ENCODE results near the gene COX18.

Gene COX18

GRCh38 chr4:73045879-73046278 is 23.6 kb downstream of the COX18 start:
- Histone ChIP-seq H3K36me3 (replicated peaks) (no peaks in the 10 kb centered on the region), H3K27ac (no peak overlapping the region), H3K27me3 (replicated peaks) (no peaks in the 10 kb centered on the region), H3K4me3 (ENCODE audit: low read depth, low read length) (no peak overlapping the region)
- in situ Hi-C loops (cut with HindIII; ENCODE audit: low pct_ligation_motif_present, low sequenced_read_pairs), result no loop called here
- DNase-seq, result no peak
- TF ChIP-seq, protein P1, sequence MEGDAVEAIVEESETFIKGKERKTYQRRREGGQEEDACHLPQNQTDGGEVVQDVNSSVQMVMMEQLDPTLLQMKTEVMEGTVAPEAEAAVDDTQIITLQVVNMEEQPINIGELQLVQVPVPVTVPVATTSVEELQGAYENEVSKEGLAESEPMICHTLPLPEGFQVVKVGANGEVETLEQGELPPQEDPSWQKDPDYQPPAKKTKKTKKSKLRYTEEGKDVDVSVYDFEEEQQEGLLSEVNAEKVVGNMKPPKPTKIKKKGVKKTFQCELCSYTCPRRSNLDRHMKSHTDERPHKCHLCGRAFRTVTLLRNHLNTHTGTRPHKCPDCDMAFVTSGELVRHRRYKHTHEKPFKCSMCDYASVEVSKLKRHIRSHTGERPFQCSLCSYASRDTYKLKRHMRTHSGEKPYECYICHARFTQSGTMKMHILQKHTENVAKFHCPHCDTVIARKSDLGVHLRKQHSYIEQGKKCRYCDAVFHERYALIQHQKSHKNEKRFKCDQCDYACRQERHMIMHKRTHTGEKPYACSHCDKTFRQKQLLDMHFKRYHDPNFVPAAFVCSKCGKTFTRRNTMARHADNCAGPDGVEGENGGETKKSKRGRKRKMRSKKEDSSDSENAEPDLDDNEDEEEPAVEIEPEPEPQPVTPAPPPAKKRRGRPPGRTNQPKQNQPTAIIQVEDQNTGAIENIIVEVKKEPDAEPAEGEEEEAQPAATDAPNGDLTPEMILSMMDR (IDR thresholded peaks at IDR 0.05; ENCODE audit: low read depth, low read length, missing control alignments), result no peak

DNA sequence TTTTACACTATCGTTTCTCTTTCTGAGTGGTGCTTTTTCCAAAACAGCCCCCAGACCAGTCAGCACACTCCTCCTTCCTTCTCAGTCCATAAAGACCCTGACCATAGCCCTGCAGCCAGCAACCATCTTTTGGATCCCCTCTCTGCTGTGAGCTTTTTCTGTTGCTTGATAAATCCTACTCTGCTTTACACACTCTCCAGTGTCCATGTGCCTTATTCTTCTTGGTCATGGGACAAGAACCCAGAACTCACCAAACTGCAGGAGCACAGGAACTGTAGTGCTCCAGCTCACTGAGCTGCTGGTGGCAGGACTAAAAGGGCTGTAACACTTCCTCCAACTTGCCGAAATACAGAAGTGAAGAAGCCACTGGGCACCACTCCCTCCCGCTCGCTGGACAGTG is 32.5 kb downstream of the COX18 start:
- Histone ChIP-seq H3K4me3 (ENCODE audit: low read depth, low read length) (no peak overlapping the region), H3K27me3 (replicated peaks) (no peaks in the 10 kb centered on the region), H3K36me3 (replicated peaks) (no peaks in the 10 kb centered on the region), H3K27ac (no peak overlapping the region)
- no peak for DNase-seq
- TF ChIP-seq, protein P1 (IDR thresholded peaks at IDR 0.05; ENCODE audit: low read depth, low read length, missing control alignments), result no peak
- in situ Hi-C loops (cut with HindIII; ENCODE audit: low pct_ligation_motif_present, low sequenced_read_pairs), result no loop called here

DNA sequence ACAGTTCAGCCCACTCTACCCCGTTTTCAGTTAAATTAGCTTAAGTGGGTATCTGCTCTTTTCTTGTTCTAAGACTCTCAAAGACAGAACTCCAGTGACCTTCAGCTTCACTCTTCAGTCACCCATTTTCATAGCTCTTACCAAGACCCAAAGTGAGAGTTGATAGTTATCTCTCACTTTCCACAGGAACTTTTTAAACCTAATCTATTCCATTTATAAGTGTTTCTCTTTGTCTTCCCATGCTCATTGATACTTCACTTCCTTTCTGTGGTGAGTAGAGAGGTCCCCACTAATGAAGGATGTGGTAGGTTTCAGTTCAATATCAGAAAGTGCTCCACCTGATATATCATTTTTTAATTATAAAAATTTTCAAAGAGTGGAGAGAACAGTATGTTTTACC is 33.4 kb downstream of the COX18 start:
- H3K4me3 ChIP-seq (ENCODE audit: low read depth, low read length), result no peak overlapping the region
- in situ Hi-C loops (cut with HindIII; ENCODE audit: low pct_ligation_motif_present, low sequenced_read_pairs), result no loop called here
- no peak overlapping the region for H3K27ac ChIP-seq
- TF ChIP-seq, protein P1 (IDR thresholded peaks at IDR 0.05; ENCODE audit: low read depth, low read length, missing control alignments), result no peak
- no peaks in the 10 kb centered on the region for H3K36me3 ChIP-seq (replicated peaks)
- DNase-seq, result no peak
- H3K27me3 ChIP-seq (replicated peaks), result no peaks in the 10 kb centered on the region

GRCh38 chr4:73034896-73035295 is 34.6 kb downstream of the COX18 start:
- TF ChIP-seq, protein P1 (IDR thresholded peaks at IDR 0.05; ENCODE audit: low read depth, low read length, missing control alignments), result no peak
- no peak for DNase-seq
- Histone ChIP-seq H3K36me3 (replicated peaks) (no peaks in the 10 kb centered on the region), H3K4me3 (ENCODE audit: low read depth, low read length) (no peak overlapping the region), H3K27me3 (replicated peaks) (no peaks in the 10 kb centered on the region), H3K27ac (no peak overlapping the region)
- in situ Hi-C loops (cut with HindIII; ENCODE audit: low pct_ligation_motif_present, low sequenced_read_pairs), result no loop called here

GRCh38 chr4:73028621-73029020 is 40.9 kb downstream of the COX18 start:
- TF ChIP-seq, protein P1 (IDR thresholded peaks at IDR 0.05; ENCODE audit: low read depth, low read length, missing control alignments), result no peak

GRCh38 chr4:73021634-73022033 is 47.9 kb downstream of the COX18 start:
- no peaks in the 10 kb centered on the region for H3K36me3 ChIP-seq (replicated peaks)
- in situ Hi-C loops (cut with HindIII; ENCODE audit: low pct_ligation_motif_present, low sequenced_read_pairs), result no loop called here
- no peak overlapping the region for H3K27ac ChIP-seq
- no peak overlapping the region for H3K4me3 ChIP-seq (ENCODE audit: low read depth, low read length)
- DNase-seq, result peak; percentile 54
- H3K27me3 ChIP-seq (replicated peaks), result no peaks in the 10 kb centered on the region
- TF ChIP-seq, protein P1 (IDR thresholded peaks at IDR 0.05; ENCODE audit: low read depth, low read length, missing control alignments), result peak; percentile 61

More at GRCh38 chr4:73028621-73029020, 40.9 kb downstream of the COX18 start:
- in situ Hi-C loops (cut with HindIII; ENCODE audit: low pct_ligation_motif_present, low sequenced_read_pairs), result no loop called here
- H3K27me3 ChIP-seq (replicated peaks), result no peaks in the 10 kb centered on the region
- no peak for DNase-seq
- H3K27ac ChIP-seq, result no peak overlapping the region
- H3K4me3 ChIP-seq (ENCODE audit: low read depth, low read length), result no peak overlapping the region
- H3K36me3 ChIP-seq (replicated peaks), result no peaks in the 10 kb centered on the region
